CD4-positive, alpha-beta T cell (primary cell): Measurements from ENCODE around the gene SH2D1B. TPM values are rescaled to one million over a fixed set of nuclear protein-coding genes. Genes with fewer than 3 reads are reported as not detected.

Source experiments
- ATAC-seq: fragments of 200-7000 bp; cut with Tn5 transposase; one replicate; pipeline ENCODE4 v1.10.0; 2022; ENCODE audit warnings: mild to moderate bottlenecking; ENCODE audit not compliant: poor library complexity
- CTCF ChIA-PET: fragments of 350-600 bp; sonication (Branson Sonifier 250); formaldehyde crosslinking; loops from one replicate; lab custom pipeline; 2021; ENCODE audit warnings: antibody characterized with exemption, inconsistent platforms; lab: Charles Lee
- POLR2A ChIA-PET: fragments of 350-600 bp; sonication (Branson Sonifier 250); formaldehyde crosslinking; loops from one replicate; lab custom pipeline; 2021; ENCODE audit warnings: antibody characterized with exemption, inconsistent platforms; lab: Charles Lee
- DNase-seq, 14 experiments: peaks; one replicate each; pipeline ENCODE4 v3.0.0-alpha.2; 2013 to 2020; ENCODE audit warnings: mixed read lengths in 2 of 14
- H3K27ac ChIP-seq, 2 donors: one replicate each; pipeline versions ENCODE4 v1.5.1 to v1.7.0; 2013; ENCODE audit warnings: low read length in 2 of 2, low read depth in 1 of 2, mild to moderate bottlenecking in 1 of 2
- H3K27me3 ChIP-seq, 2 experiments: 1 replicate in 1 of 2; 2 replicates in 1 of 2; pipeline versions ENCODE4 v1.6.1 to v1.7.0; 2013; ENCODE audit warnings: low read length in 2 of 2, control low read depth in 1 of 2, mild to moderate bottlenecking in 1 of 2, moderate library complexity in 1 of 2; ENCODE audit not compliant: insufficient read depth in 2 of 2, control insufficient read depth in 1 of 2
- H3K36me3 ChIP-seq: one replicate; pipeline ENCODE4 v1.6.1; 2013; ENCODE audit warnings: low read length, control low read depth; ENCODE audit not compliant: insufficient read depth
- H3K4me1 ChIP-seq: one replicate; pipeline ENCODE4 v1.6.1; 2013; ENCODE audit warnings: low read length, control low read depth; ENCODE audit not compliant: insufficient read depth
- H3K4me3 ChIP-seq: one replicate; pipeline ENCODE4 v1.5.1; 2013; ENCODE audit warnings: mild to moderate bottlenecking, low read length, moderate library complexity
- H3K9me3 ChIP-seq, 2 experiments: 1 replicate in 1 of 2; 2 replicates in 1 of 2; pipeline versions ENCODE4 v1.6.1 to v1.7.0; 2013; ENCODE audit warnings: low read length in 2 of 2, mild to moderate bottlenecking in 2 of 2, control low read depth in 1 of 2, moderate library complexity in 1 of 2; ENCODE audit not compliant: control insufficient read depth in 1 of 2, insufficient read depth in 1 of 2
- H3K27ac Mint-ChIP-seq: one replicate; pipeline ENCODE4 v1.8.0; 2020; ENCODE audit warnings: mixed read lengths
- H3K27me3 Mint-ChIP-seq: one replicate; pipeline ENCODE4 v1.8.0; 2021; ENCODE audit warnings: mixed read lengths
- H3K36me3 Mint-ChIP-seq: one replicate; pipeline ENCODE4 v1.8.0; 2021; ENCODE audit warnings: low read depth, mixed read lengths
- H3K4me1 Mint-ChIP-seq: one replicate; pipeline ENCODE4 v1.8.0; 2021; ENCODE audit warnings: low read depth, mixed read lengths
- H3K4me3 Mint-ChIP-seq: one replicate; pipeline ENCODE4 v1.8.0; 2020; ENCODE audit warnings: mild to moderate bottlenecking, mixed read lengths
- H3K9me3 Mint-ChIP-seq: one replicate; pipeline ENCODE4 v1.8.0; 2020; ENCODE audit warnings: mixed read lengths
- intact Hi-C, 2 experiments: fragments of 100-400 bp; cut with DNase I in 1 of 2; cut with micrococcal nuclease in 1 of 2; formaldehyde crosslinking; loops; one replicate each; pipeline versions ENCODE4 v1.15.1 to v1.9.0; 2023 to 2025; cut with DNase I, micrococcal nuclease
- total RNA-seq, 174 experiments: library from RNA in 2 of 174; stranded (reverse) in 2 of 174; gene quantifications; one replicate each; pipeline ENCODE4 v1.2.3 and lab custom pipeline; 2021 to 2026
- TF ChIP-seq, protein P1 (sequence below): fragments of 200-600 bp; IDR thresholded peaks from one replicate; pipeline ENCODE4 v1.8.0; 2022; ENCODE audit warnings: antibody characterized with exemption, mild to moderate bottlenecking

The SH2D1B gene
- total RNA-seq, 2 experiments from 2014 or later: not detected

- H3K9me3 ChIP-seq: no peaks in the 10 kb centered on the region
- TF ChIP-seq, protein P1, sequence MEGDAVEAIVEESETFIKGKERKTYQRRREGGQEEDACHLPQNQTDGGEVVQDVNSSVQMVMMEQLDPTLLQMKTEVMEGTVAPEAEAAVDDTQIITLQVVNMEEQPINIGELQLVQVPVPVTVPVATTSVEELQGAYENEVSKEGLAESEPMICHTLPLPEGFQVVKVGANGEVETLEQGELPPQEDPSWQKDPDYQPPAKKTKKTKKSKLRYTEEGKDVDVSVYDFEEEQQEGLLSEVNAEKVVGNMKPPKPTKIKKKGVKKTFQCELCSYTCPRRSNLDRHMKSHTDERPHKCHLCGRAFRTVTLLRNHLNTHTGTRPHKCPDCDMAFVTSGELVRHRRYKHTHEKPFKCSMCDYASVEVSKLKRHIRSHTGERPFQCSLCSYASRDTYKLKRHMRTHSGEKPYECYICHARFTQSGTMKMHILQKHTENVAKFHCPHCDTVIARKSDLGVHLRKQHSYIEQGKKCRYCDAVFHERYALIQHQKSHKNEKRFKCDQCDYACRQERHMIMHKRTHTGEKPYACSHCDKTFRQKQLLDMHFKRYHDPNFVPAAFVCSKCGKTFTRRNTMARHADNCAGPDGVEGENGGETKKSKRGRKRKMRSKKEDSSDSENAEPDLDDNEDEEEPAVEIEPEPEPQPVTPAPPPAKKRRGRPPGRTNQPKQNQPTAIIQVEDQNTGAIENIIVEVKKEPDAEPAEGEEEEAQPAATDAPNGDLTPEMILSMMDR: no peak
- Mint-ChIP-seq H3K9me3 (no peaks in the 10 kb centered on the region), H3K36me3 (no peaks in the 10 kb centered on the region), H3K27me3 (no peaks in the 10 kb centered on the region), H3K27ac (no peak overlapping the region), H3K4me3 (no peak overlapping the region), H3K4me1 (no peaks in the 10 kb centered on the region)
- no peaks in the 10 kb centered on the region for H3K27me3 ChIP-seq
- intact Hi-C loops: no loop called here
- no peak overlapping the region for H3K27ac ChIP-seq
- no peaks in the 10 kb centered on the region for H3K36me3 ChIP-seq
- H3K4me1 ChIP-seq: no peaks in the 10 kb centered on the region
- DNase-seq (no peak), ATAC-seq (no peak)
- ChIA-PET CTCF (no interaction called here), POLR2A (no interaction called here)
- H3K4me3 ChIP-seq: no peak overlapping the region
These were observed 36.5 kb downstream of the SH2D1B start for GRCh38 chr1:162375463-162375862.

GRCh38 chr1:162374406-162374805 lies 37.5 kb downstream of the SH2D1B start:
- no peaks in the 10 kb centered on the region for H3K4me1 ChIP-seq
- no peaks in the 10 kb centered on the region for H3K27me3 ChIP-seq
- intact Hi-C loops: no loop called here
- ChIA-PET POLR2A (no interaction called here), CTCF (no interaction called here)
- no peak for DNase-seq
- no peak overlapping the region for H3K4me3 ChIP-seq
- Mint-ChIP-seq H3K9me3 (no peaks in the 10 kb centered on the region), H3K36me3 (no peaks in the 10 kb centered on the region), H3K4me1 (no peaks in the 10 kb centered on the region), H3K27me3 (no peaks in the 10 kb centered on the region), H3K27ac (no peak overlapping the region), H3K4me3 (no peak overlapping the region)
- no peaks in the 10 kb centered on the region for H3K36me3 ChIP-seq
- TF ChIP-seq, protein P1: no peak
- ATAC-seq: no peak
- no peaks in the 10 kb centered on the region for H3K9me3 ChIP-seq
- no peak overlapping the region for H3K27ac ChIP-seq

GRCh38 chr1:162373541-162374260 lies 38.2 kb downstream of the SH2D1B start:
- no peaks in the 10 kb centered on the region for H3K4me1 ChIP-seq
- DNase-seq: no peak
- H3K27ac ChIP-seq: no peak overlapping the region
- Mint-ChIP-seq H3K36me3 (no peaks in the 10 kb centered on the region), H3K4me1 (no peaks in the 10 kb centered on the region), H3K9me3 (no peaks in the 10 kb centered on the region), H3K27ac (no peak overlapping the region), H3K4me3 (no peak overlapping the region), H3K27me3 (no peaks in the 10 kb centered on the region)
- TF ChIP-seq, protein P1: no peak
- H3K4me3 ChIP-seq: no peak overlapping the region
- no peaks in the 10 kb centered on the region for H3K36me3 ChIP-seq
- intact Hi-C loops: no loop called here
- ChIA-PET CTCF (no interaction called here), POLR2A (no interaction called here)
- no peak for ATAC-seq
- H3K9me3 ChIP-seq: no peaks in the 10 kb centered on the region
- H3K27me3 ChIP-seq: no peaks in the 10 kb centered on the region
